Activated CD8-positive, alpha-beta memory T cell treated with anti-CD3 and anti-CD28 coated beads, Interleukin-2, amount 10 ng/mL, durations not matched to agents 7 days and 5 days (primary cell): ENCODE measurements around the gene ST3GAL4. TPM values are rescaled to one million over a fixed set of nuclear protein-coding genes. Genes with fewer than 3 reads are reported as not detected.
"Not testable (repeated sequence)": the region's sequence is repeated elsewhere in the genome, so short reads cannot be mapped to it uniquely, and the experiment has no call there.

Experiments
- ATAC-seq: fragments of 150-1000 bp; cut with Tn5 transposase; one replicate; pipeline ENCODE4 v1.10.0; 2021; ENCODE audit warnings: moderate library complexity
- CTCF ChIA-PET: fragments of 350-600 bp; sonication (Branson Sonifier 250); formaldehyde crosslinking; loops from one replicate; lab custom pipeline; 2021; ENCODE audit warnings: antibody characterized with exemption; lab: Charles Lee
- DNase-seq: peaks from one replicate; pipeline ENCODE4 v3.0.0-alpha.2; 2020
- H3K27ac Mint-ChIP-seq: one replicate; pipeline ENCODE4 v1.8.0; 2021; ENCODE audit warnings: mild to moderate bottlenecking, mixed read lengths
- H3K27me3 Mint-ChIP-seq: one replicate; pipeline ENCODE4 v1.8.0; 2021; ENCODE audit warnings: mixed read lengths
- H3K36me3 Mint-ChIP-seq: one replicate; pipeline ENCODE4 v1.8.0; 2021; ENCODE audit warnings: mild to moderate bottlenecking, mixed read lengths
- H3K4me1 Mint-ChIP-seq: one replicate; pipeline ENCODE4 v1.8.0; 2021; ENCODE audit warnings: mixed read lengths
- H3K4me3 Mint-ChIP-seq: one replicate; pipeline ENCODE4 v1.8.0; 2021; ENCODE audit warnings: mild to moderate bottlenecking, moderate library complexity, mixed read lengths
- H3K9me3 Mint-ChIP-seq: one replicate; pipeline ENCODE4 v1.8.0; 2022; ENCODE audit warnings: low read depth, mixed read lengths
- total RNA-seq, 2 experiments: library from RNA; stranded (reverse); gene quantifications; one replicate each; pipeline ENCODE4 v1.2.3, GENCODE V29; 2021

Gene ST3GAL4
- total RNA-seq, 2 experiments from 2014 or later, result 8.8 to 11.5 TPM

- no peaks in the 10 kb centered on the region for H3K36me3 Mint-ChIP-seq
- no peak overlapping the region for H3K4me3 Mint-ChIP-seq
- ATAC-seq (no peak), DNase-seq (no peak)
- no peaks in the 10 kb centered on the region for H3K9me3 Mint-ChIP-seq
- H3K4me1 Mint-ChIP-seq, result peaks cover 4% of the 10 kb centered on the region
- no peaks in the 10 kb centered on the region for H3K27me3 Mint-ChIP-seq
- H3K27ac Mint-ChIP-seq, result no peak overlapping the region
- CTCF ChIA-PET, result no interaction called here
Observed at GRCh38 chr11:126394036-126394435, 38.5 kb downstream of the ST3GAL4 start.

- H3K4me3 Mint-ChIP-seq, H3K9me3 Mint-ChIP-seq, CTCF ChIA-PET, H3K27me3 Mint-ChIP-seq, DNase-seq, H3K27ac Mint-ChIP-seq, ATAC-seq, H3K4me1 Mint-ChIP-seq, H3K36me3 Mint-ChIP-seq: not testable (repeated sequence)
Observed at GRCh38 chr11:126394634-126395072, 39.2 kb downstream of the ST3GAL4 start.

GRCh38 chr11:126395784-126396183, 40.3 kb downstream of the ST3GAL4 start:
- not testable (repeated sequence) for H3K9me3 Mint-ChIP-seq, H3K4me3 Mint-ChIP-seq

GRCh38 chr11:126396266-126396665, 40.8 kb downstream of the ST3GAL4 start:
- ATAC-seq, CTCF ChIA-PET, H3K27ac Mint-ChIP-seq, H3K4me1 Mint-ChIP-seq, DNase-seq, H3K4me3 Mint-ChIP-seq, H3K36me3 Mint-ChIP-seq, H3K27me3 Mint-ChIP-seq, H3K9me3 Mint-ChIP-seq: not testable (repeated sequence)

More at GRCh38 chr11:126395784-126396183, 40.3 kb downstream of the ST3GAL4 start:
- DNase-seq, H3K27me3 Mint-ChIP-seq, H3K36me3 Mint-ChIP-seq, ATAC-seq, H3K4me1 Mint-ChIP-seq, H3K27ac Mint-ChIP-seq, CTCF ChIA-PET: not testable (repeated sequence)

- Mint-ChIP-seq H3K27ac (no peak overlapping the region), H3K4me3 (no peak overlapping the region), H3K4me1 (peaks cover 4% of the 10 kb centered on the region), H3K36me3 (no peaks in the 10 kb centered on the region), H3K9me3 (no peaks in the 10 kb centered on the region), H3K27me3 (no peaks in the 10 kb centered on the region)
- ATAC-seq (no peak), DNase-seq (no peak)
- CTCF ChIA-PET, result no interaction called here
Observed at GRCh38 chr11:126396965-126397364, 41.5 kb downstream of the ST3GAL4 start.

GRCh38 chr11:126398296-126398695, 42.8 kb downstream of the ST3GAL4 start:
- H3K27ac Mint-ChIP-seq, result no peak overlapping the region
- no peak overlapping the region for H3K4me3 Mint-ChIP-seq
- H3K4me1 Mint-ChIP-seq, result no peaks in the 10 kb centered on the region
- CTCF ChIA-PET, result no interaction called here
- DNase-seq (no peak), ATAC-seq (no peak)
- no peaks in the 10 kb centered on the region for H3K27me3 Mint-ChIP-seq
- H3K9me3 Mint-ChIP-seq, result no peaks in the 10 kb centered on the region
- H3K36me3 Mint-ChIP-seq, result no peaks in the 10 kb centered on the region

GRCh38 chr11:126398721-126399120, 43.2 kb downstream of the ST3GAL4 start:
- Mint-ChIP-seq H3K27me3 (no peaks in the 10 kb centered on the region), H3K27ac (no peak overlapping the region), H3K9me3 (no peaks in the 10 kb centered on the region), H3K4me3 (no peak overlapping the region), H3K4me1 (peaks cover 4% of the 10 kb centered on the region), H3K36me3 (no peaks in the 10 kb centered on the region)
- CTCF ChIA-PET, result no interaction called here
- DNase-seq, result no peak
- ATAC-seq, result no peak

GRCh38 chr11:126400019-126400418, 44.5 kb downstream of the ST3GAL4 start:
- peaks cover 4% of the 10 kb centered on the region for H3K4me1 Mint-ChIP-seq
- H3K27me3 Mint-ChIP-seq, result no peaks in the 10 kb centered on the region
- H3K27ac Mint-ChIP-seq, result no peak overlapping the region
- H3K36me3 Mint-ChIP-seq, result no peaks in the 10 kb centered on the region
- CTCF ChIA-PET, result no interaction called here
- no peaks in the 10 kb centered on the region for H3K9me3 Mint-ChIP-seq
- no peak overlapping the region for H3K4me3 Mint-ChIP-seq
- DNase-seq, result no peak
- ATAC-seq, result no peak

- CTCF ChIA-PET, result no interaction called here
- Mint-ChIP-seq H3K27ac (no peak overlapping the region), H3K9me3 (no peaks in the 10 kb centered on the region), H3K4me3 (no peak overlapping the region), H3K27me3 (no peaks in the 10 kb centered on the region), H3K4me1 (peaks cover 4% of the 10 kb centered on the region), H3K36me3 (no peaks in the 10 kb centered on the region)
- no peak for DNase-seq
- no peak for ATAC-seq
Observed at GRCh38 chr11:126400479-126400878, 45.0 kb downstream of the ST3GAL4 start.

- DNase-seq (no peak), ATAC-seq (no peak)
- Mint-ChIP-seq H3K9me3 (no peaks in the 10 kb centered on the region), H3K27me3 (no peaks in the 10 kb centered on the region), H3K4me1 (peaks cover 4% of the 10 kb centered on the region), H3K36me3 (no peaks in the 10 kb centered on the region), H3K4me3 (no peak overlapping the region), H3K27ac (no peak overlapping the region)
- CTCF ChIA-PET, result no interaction called here
Observed at GRCh38 chr11:126403022-126403581, 47.6 kb downstream of the ST3GAL4 start.

GRCh38 chr11:126403658-126404057, 48.2 kb downstream of the ST3GAL4 start:
- no peak overlapping the region for H3K27ac Mint-ChIP-seq
- no peaks in the 10 kb centered on the region for H3K27me3 Mint-ChIP-seq
- DNase-seq (no peak), ATAC-seq (no peak)
- H3K4me3 Mint-ChIP-seq, result no peak overlapping the region
- CTCF ChIA-PET, result no interaction called here
- H3K9me3 Mint-ChIP-seq, result no peaks in the 10 kb centered on the region
- H3K36me3 Mint-ChIP-seq, result no peaks in the 10 kb centered on the region
- peaks cover 4% of the 10 kb centered on the region for H3K4me1 Mint-ChIP-seq

- peaks cover 4% of the 10 kb centered on the region for H3K4me1 Mint-ChIP-seq
- H3K36me3 Mint-ChIP-seq, result no peaks in the 10 kb centered on the region
- no peak overlapping the region for H3K27ac Mint-ChIP-seq
- CTCF ChIA-PET, result no interaction called here
- DNase-seq (no peak), ATAC-seq (no peak)
- H3K27me3 Mint-ChIP-seq, result no peaks in the 10 kb centered on the region
- H3K4me3 Mint-ChIP-seq, result no peak overlapping the region
- H3K9me3 Mint-ChIP-seq, result no peaks in the 10 kb centered on the region
Observed at GRCh38 chr11:126404367-126404766, 48.9 kb downstream of the ST3GAL4 start.

GRCh38 chr11:126405374-126405773, 49.9 kb downstream of the ST3GAL4 start:
- no peaks in the 10 kb centered on the region for H3K9me3 Mint-ChIP-seq
- H3K4me1 Mint-ChIP-seq, result peaks cover 4% of the 10 kb centered on the region
- ATAC-seq (no peak), DNase-seq (no peak)
- no peak overlapping the region for H3K27ac Mint-ChIP-seq
- H3K36me3 Mint-ChIP-seq, result no peaks in the 10 kb centered on the region
- no peak overlapping the region for H3K4me3 Mint-ChIP-seq
- CTCF ChIA-PET, result no interaction called here
- H3K27me3 Mint-ChIP-seq, result no peaks in the 10 kb centered on the region

GRCh38 chr11:126405906-126406305, 50.4 kb downstream of the ST3GAL4 start:
- Mint-ChIP-seq H3K9me3 (no peaks in the 10 kb centered on the region), H3K4me1 (peaks cover 4% of the 10 kb centered on the region), H3K27ac (no peak overlapping the region), H3K27me3 (no peaks in the 10 kb centered on the region), H3K4me3 (no peak overlapping the region), H3K36me3 (no peaks in the 10 kb centered on the region)
- ATAC-seq, result no peak
- CTCF ChIA-PET, result no interaction called here
- DNase-seq, result no peak

GRCh38 chr11:126406368-126406767, 50.9 kb downstream of the ST3GAL4 start:
- no peak overlapping the region for H3K27ac Mint-ChIP-seq
- peaks cover 4% of the 10 kb centered on the region for H3K4me1 Mint-ChIP-seq
- CTCF ChIA-PET, result no interaction called here

More at GRCh38 chr11:126406368-126406767, 50.9 kb downstream of the ST3GAL4 start:
- no peak overlapping the region for H3K4me3 Mint-ChIP-seq
- no peak for DNase-seq
- ATAC-seq, result no peak
- no peaks in the 10 kb centered on the region for H3K36me3 Mint-ChIP-seq
- no peaks in the 10 kb centered on the region for H3K27me3 Mint-ChIP-seq
- no peaks in the 10 kb centered on the region for H3K9me3 Mint-ChIP-seq
